ENCODE results near the gene GNGT2.
A peak's percentile ranks its signal among the peaks of the same experiment; 100 is the strongest.

DNA sequence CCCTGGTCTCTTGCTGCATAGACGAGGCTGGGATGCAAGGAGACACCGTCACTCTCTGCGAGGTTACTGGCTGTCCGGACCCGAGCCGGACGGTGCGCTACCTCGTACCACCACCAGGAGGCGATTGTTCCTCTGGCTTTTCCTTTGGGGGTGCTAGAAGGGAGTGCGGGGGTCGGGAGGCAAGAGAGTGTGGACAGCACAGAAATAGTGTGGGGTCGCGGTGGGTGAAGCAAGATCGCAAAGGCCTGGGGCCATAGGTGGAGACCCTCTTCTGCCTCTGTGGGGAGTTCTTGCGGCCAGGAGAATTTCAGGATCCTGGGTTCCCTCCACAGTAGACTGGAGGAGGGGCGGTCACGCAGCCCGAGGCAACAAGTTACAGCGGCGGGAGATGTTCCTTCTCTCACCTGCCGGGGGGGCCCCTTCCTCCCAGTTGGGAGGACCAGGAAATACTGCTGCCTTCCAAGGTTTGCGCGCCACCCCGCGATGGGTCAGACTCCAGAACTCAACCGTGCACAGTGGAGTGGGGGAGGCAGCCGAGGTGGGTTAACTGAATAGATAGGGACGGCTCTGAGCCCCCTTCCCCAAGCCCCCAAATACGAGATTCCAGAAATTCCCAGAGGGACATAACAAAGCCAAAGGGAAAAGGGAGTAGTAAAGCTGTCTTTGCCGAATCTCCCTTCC, 13.3 kb upstream of the GNGT2 start:
- TF ChIP-seq, protein P1, sequence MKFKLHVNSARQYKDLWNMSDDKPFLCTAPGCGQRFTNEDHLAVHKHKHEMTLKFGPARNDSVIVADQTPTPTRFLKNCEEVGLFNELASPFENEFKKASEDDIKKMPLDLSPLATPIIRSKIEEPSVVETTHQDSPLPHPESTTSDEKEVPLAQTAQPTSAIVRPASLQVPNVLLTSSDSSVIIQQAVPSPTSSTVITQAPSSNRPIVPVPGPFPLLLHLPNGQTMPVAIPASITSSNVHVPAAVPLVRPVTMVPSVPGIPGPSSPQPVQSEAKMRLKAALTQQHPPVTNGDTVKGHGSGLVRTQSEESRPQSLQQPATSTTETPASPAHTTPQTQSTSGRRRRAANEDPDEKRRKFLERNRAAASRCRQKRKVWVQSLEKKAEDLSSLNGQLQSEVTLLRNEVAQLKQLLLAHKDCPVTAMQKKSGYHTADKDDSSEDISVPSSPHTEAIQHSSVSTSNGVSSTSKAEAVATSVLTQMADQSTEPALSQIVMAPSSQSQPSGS (tag by site-specific recombination; IDR thresholded peaks at IDR 0.05; ENCODE audit: low read depth), result no peak
- no peak for TF ChIP-seq ZSCAN23 (tag by site-specific recombination; IDR thresholded peaks at IDR 0.05)
- TF ChIP-seq ZNF10 (tag by site-specific recombination; IDR thresholded peaks at IDR 0.05), result no peak
- TF ChIP-seq, protein P2, sequence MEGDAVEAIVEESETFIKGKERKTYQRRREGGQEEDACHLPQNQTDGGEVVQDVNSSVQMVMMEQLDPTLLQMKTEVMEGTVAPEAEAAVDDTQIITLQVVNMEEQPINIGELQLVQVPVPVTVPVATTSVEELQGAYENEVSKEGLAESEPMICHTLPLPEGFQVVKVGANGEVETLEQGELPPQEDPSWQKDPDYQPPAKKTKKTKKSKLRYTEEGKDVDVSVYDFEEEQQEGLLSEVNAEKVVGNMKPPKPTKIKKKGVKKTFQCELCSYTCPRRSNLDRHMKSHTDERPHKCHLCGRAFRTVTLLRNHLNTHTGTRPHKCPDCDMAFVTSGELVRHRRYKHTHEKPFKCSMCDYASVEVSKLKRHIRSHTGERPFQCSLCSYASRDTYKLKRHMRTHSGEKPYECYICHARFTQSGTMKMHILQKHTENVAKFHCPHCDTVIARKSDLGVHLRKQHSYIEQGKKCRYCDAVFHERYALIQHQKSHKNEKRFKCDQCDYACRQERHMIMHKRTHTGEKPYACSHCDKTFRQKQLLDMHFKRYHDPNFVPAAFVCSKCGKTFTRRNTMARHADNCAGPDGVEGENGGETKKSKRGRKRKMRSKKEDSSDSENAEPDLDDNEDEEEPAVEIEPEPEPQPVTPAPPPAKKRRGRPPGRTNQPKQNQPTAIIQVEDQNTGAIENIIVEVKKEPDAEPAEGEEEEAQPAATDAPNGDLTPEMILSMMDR (tag by site-specific recombination; IDR thresholded peaks at IDR 0.05), result peak; percentile 82

All from HEK293 (cell line).